Kidney epithelial cell (primary cell): ENCODE data around the gene PAFAH2. TPM values are rescaled to one million over a fixed set of nuclear protein-coding genes. Genes with fewer than 3 reads are reported as not detected.

Experiments
- DNase-seq: peaks from one replicate; pipeline ENCODE4 v3.0.0-alpha.2; 2010; ENCODE audit warnings: low read depth
- H3K27me3 ChIP-seq: 2 replicates; pipeline ENCODE4 v1.6.0; 2011; ENCODE audit warnings: low read length; ENCODE audit not compliant: control insufficient read depth, insufficient read depth
- H3K36me3 ChIP-seq: 2 replicates; pipeline ENCODE4 v1.5.1; 2011; ENCODE audit warnings: low read length; ENCODE audit not compliant: control insufficient read depth, insufficient read depth
- H3K4me3 ChIP-seq: 2 replicates; pipeline ENCODE4 v1.5.1; 2011; ENCODE audit warnings: low read depth, mild to moderate bottlenecking, control low read depth, low read length
- total RNA-seq: library from RNA; depleted of rRNA; stranded (reverse); fragments of >200 nt; gene quantifications from 2 replicates; pipeline ENCODE4 v1.2.3, GENCODE V29; 2015
- TF ChIP-seq, protein P1 (sequence below): IDR thresholded peaks from 2 replicates; pipeline ENCODE4 v1.5.1; 2011; ENCODE audit warnings: mild to moderate bottlenecking, moderate library complexity, low read length, control low read depth, inconsistent platforms; ENCODE audit not compliant: insufficient read depth, poor library complexity, severe bottlenecking

The PAFAH2 gene
- total RNA-seq, 1 donor from 2014 or later, result 20.8 TPM

DNA sequence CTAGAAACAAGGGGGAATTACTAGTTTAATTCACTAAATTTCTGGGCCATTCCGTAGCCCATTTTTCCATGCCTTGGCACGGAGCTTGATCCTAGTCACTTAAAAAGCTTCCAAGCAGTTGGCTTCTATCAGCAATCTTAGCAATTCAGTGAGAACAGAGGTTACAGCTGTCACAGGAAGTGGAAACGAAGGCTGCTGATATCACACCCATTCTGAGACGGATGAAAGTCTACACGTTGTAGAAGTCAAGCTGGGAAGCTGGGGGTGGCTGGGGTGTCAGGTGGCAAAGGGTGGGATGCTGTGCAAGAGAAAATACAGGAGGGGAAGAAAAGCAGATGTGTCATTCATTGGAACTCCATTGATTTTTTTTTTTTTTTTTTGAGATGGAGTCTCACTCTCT, 79.9 kb downstream of the PAFAH2 start:
- Histone ChIP-seq H3K36me3 (no peaks in the 10 kb centered on the region), H3K4me3 (no peak overlapping the region), H3K27me3 (no peaks in the 10 kb centered on the region)

DNA sequence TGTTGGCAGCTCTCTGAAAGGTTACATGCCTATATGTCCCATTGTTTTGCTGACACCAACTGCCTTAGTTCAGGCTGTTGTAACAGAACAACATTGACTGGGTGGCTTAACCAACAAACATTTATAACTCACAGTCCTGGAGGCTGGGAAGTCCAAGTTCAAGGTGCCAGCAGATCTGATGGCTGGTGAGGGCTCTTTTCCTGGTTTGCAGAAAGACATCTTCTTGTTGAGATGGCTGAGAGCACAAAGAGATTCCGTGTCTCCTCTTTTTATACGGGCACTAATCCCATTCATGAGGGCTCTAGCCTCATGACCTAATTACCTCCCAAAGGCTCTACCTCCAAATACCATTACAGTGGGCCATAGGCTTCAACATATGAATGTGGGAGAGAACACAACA, 81.4 kb downstream of the PAFAH2 start:
- Histone ChIP-seq H3K36me3 (no peaks in the 10 kb centered on the region), H3K27me3 (no peaks in the 10 kb centered on the region), H3K4me3 (no peak overlapping the region)
- no peak for DNase-seq
- TF ChIP-seq, protein P1, sequence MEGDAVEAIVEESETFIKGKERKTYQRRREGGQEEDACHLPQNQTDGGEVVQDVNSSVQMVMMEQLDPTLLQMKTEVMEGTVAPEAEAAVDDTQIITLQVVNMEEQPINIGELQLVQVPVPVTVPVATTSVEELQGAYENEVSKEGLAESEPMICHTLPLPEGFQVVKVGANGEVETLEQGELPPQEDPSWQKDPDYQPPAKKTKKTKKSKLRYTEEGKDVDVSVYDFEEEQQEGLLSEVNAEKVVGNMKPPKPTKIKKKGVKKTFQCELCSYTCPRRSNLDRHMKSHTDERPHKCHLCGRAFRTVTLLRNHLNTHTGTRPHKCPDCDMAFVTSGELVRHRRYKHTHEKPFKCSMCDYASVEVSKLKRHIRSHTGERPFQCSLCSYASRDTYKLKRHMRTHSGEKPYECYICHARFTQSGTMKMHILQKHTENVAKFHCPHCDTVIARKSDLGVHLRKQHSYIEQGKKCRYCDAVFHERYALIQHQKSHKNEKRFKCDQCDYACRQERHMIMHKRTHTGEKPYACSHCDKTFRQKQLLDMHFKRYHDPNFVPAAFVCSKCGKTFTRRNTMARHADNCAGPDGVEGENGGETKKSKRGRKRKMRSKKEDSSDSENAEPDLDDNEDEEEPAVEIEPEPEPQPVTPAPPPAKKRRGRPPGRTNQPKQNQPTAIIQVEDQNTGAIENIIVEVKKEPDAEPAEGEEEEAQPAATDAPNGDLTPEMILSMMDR, result no peak

More for the DNA sequence above, 79.9 kb downstream of the PAFAH2 start:
- DNase-seq, result no peak
- TF ChIP-seq, protein P1, result no peak

DNA sequence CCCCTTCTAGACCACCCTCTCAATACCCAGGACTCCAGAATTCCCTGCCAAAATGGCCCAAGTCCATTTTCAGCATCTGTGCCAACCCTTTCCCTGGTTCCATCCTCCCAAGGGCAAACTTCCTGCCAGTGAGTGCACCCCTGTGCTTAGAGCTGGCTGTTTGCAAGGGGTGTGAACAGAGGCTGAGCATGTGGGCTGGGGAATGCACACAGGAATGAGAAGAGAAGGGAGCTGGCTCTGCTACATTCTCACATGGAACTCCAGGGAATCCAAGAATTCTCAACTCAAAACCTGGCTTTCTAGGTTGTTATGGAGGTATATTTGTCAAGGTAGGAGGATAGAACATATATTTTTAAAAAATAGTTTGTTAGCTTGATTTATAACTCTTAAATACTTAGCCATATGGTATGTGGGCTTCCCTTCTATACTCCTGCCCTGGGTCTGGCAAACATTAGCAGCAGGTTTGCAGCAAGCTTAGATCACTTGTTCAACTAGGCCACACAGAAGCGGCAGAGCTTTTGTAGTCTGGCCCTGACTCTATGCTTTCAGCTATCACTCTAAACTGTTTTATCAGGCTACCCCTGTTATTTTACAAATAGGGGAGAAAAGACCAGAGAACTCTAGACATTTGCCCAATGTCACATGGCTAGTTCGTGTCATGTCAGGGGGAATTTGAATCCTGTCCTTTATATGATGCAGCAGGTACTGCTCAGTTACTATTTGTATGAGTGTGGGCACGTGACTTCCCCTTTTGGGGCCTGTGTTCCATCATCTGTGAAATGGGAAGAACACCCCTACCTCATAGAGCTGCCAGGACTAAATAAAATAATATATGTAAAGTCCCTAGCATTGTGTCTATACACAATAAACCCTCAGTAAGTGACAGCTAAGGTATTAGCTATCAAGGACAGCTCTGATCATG, 83.5 kb downstream of the PAFAH2 start:
- DNase-seq, result no peak
- H3K36me3 ChIP-seq, result no peaks in the 10 kb centered on the region
- TF ChIP-seq, protein P1, result no peak
- no peak overlapping the region for H3K4me3 ChIP-seq
- H3K27me3 ChIP-seq, result no peaks in the 10 kb centered on the region

DNA sequence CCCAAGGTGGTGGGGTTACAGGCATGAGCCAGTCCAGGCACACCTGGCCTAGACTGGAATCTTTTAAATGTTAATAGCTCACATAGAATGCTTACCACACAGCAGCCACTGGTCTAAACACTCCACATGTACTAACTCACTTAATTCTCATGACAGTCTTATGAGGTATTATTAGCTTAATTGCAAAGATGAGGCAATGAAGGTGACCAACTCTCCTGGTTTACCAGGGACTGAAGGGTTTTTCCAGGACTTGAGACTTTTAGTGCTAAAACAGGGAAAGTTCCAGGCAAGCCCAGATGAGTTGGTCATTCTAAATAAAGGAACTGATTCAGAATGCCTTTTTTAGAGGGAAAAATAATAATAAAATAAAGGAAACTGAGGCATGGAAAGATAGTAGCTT, 84.7 kb downstream of the PAFAH2 start:
- H3K27me3 ChIP-seq, result no peaks in the 10 kb centered on the region
- DNase-seq, result no peak
- no peak overlapping the region for H3K4me3 ChIP-seq
- TF ChIP-seq, protein P1, result no peak
- no peaks in the 10 kb centered on the region for H3K36me3 ChIP-seq

DNA sequence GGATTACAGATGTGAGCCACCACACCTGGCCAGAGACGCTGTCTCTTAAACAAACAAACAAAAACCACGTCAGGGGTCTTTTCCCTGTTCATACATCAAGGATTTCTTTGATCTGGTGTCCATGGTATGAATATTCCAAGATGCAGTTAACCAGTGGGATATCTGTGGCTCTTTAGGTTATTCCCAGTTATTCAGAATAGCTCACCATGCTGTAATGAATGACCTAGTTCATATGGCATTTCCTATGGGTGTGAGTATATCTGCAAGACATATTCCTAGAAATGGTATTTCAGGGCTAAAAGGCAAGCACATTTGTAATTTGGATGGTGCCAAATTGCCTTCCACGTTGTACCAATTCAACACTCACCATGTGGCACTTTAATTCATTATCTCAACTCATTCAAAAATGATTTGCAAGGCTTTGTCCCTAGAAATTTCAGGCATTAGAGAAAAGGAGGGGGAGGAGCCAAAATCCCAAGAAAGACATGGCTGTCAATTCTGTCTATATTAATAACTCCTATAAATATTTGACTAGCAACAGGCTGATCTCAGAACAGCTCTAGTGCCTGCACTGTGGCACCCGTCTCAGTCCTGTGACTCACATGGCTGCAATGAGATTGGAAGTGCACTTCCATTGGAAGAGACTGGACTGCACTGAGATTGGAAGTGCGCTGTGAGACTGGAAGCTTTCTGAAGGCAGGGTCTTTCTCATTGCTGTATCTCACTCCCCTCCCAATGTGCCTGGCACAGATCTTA, 85.6 kb downstream of the PAFAH2 start:
- DNase-seq, result no peak
- TF ChIP-seq, protein P1, result no peak
- Histone ChIP-seq H3K27me3 (no peaks in the 10 kb centered on the region), H3K4me3 (no peak overlapping the region), H3K36me3 (no peaks in the 10 kb centered on the region)
